T-helper 2 cell (primary cell): Measurements from ENCODE around the gene HAGHL.

Source experiments
- DNase-seq, 5 experiments: peaks; one replicate each; pipeline versions ENCODE4 v3.0.0 to v3.0.0-alpha.2; 2012 to 2022

HAGHL gene

GRCh38 chr16:759110-759910, 32.4 kb downstream of the HAGHL start:
- DNase-seq, result no peak

- DNase-seq, result no peak
These were observed 33.2 kb downstream of the HAGHL start for GRCh38 chr16:760065-760464.

GRCh38 chr16:760545-761343, 33.8 kb downstream of the HAGHL start, which contains the start of gene MSLN:
TSS of gene MSLN (plus strand) at chr16:760734. CDS start at chr16:762681, 1,947 bp downstream.
- DNase-seq, result no peak

GRCh38 chr16:761625-762513, 35.0 kb downstream of the HAGHL start:
- DNase-seq, result no peak

GRCh38 chr16:762595-763268, 35.8 kb downstream of the HAGHL start:
- DNase-seq, result no peak

GRCh38 chr16:763369-764183, 36.7 kb downstream of the HAGHL start:
- no peak for DNase-seq

- no peak for DNase-seq
These were observed 37.4 kb downstream of the HAGHL start for GRCh38 chr16:764184-764750.

GRCh38 chr16:764848-765487, 38.1 kb downstream of the HAGHL start:
- DNase-seq, result no peak

GRCh38 chr16:765488-765865, 38.6 kb downstream of the HAGHL start:
- no peak for DNase-seq

- no peak for DNase-seq
These were observed 39.3 kb downstream of the HAGHL start for GRCh38 chr16:766008-766819.

- DNase-seq, result no peak
These were observed 40.1 kb downstream of the HAGHL start for GRCh38 chr16:766820-767640.

GRCh38 chr16:767743-768235, 40.9 kb downstream of the HAGHL start:
- no peak for DNase-seq

GRCh38 chr16:768428-768827, 41.5 kb downstream of the HAGHL start:
- DNase-seq, result no peak

GRCh38 chr16:769184-769784, 42.4 kb downstream of the HAGHL start:
- DNase-seq, result no peak

- no peak for DNase-seq
These were observed 43.0 kb downstream of the HAGHL start for GRCh38 chr16:769934-770333.

GRCh38 chr16:770411-770810, 43.5 kb downstream of the HAGHL start:
- DNase-seq, result no peak

- no peak for DNase-seq
These were observed 46.1 kb downstream of the HAGHL start for GRCh38 chr16:772959-773358.
